MM.1S (cell line): ENCODE measurements around the gene DOCK10.

Experiments
- DNase-seq: peaks from one replicate; pipeline ENCODE4 v3.0.0-alpha.2; 2015
- H2AFZ ChIP-seq: fragments of 300-600 bp; sonication (generic); 2 replicates; pipeline ENCODE4 v1.6.0; 2016; ENCODE audit warnings: antibody characterized with exemption, low read length
- H3F3A ChIP-seq: fragments of 300-600 bp; sonication (generic); 2 replicates; pipeline ENCODE4 v1.6.1; 2016; ENCODE audit warnings: mild to moderate bottlenecking, antibody characterized with exemption, low read length, moderate library complexity, mixed read lengths; ENCODE audit not compliant: insufficient read depth
- H3K27ac ChIP-seq: fragments of 300-600 bp; sonication (generic); 2 replicates; pipeline ENCODE4 v1.5.1; 2016; ENCODE audit warnings: mild to moderate bottlenecking, low read length
- H3K27me3 ChIP-seq: fragments of 300-600 bp; sonication (generic); replicated peaks from 2 replicates; pipeline ENCODE4 v1.6.0; 2016; ENCODE audit warnings: low read length; ENCODE audit not compliant: insufficient read depth
- H3K36me3 ChIP-seq: fragments of 300-600 bp; sonication (generic); replicated peaks from 2 replicates; pipeline ENCODE4 v1.6.1; 2016; ENCODE audit warnings: mild to moderate bottlenecking, low read length, mixed read lengths; ENCODE audit not compliant: insufficient read depth
- H3K4me1 ChIP-seq: fragments of 300-600 bp; sonication (generic); 2 replicates; pipeline ENCODE4 v1.6.1; 2016; ENCODE audit warnings: low read length, mixed read lengths
- H3K4me2 ChIP-seq: fragments of 300-600 bp; sonication (generic); 2 replicates; pipeline ENCODE4 v1.6.0; 2016; ENCODE audit warnings: low read depth, low read length
- H3K4me3 ChIP-seq: fragments of 300-600 bp; sonication (generic); 2 replicates; pipeline ENCODE4 v1.5.1; 2016; ENCODE audit warnings: low read length, mixed read lengths
- H3K79me2 ChIP-seq: fragments of 300-600 bp; sonication (generic); 2 replicates; pipeline ENCODE4 v1.6.1; 2016; ENCODE audit warnings: mixed run types, low read length, mixed read lengths
- H3K9ac ChIP-seq: fragments of 300-600 bp; sonication (generic); 2 replicates; pipeline ENCODE4 v1.6.1; 2016; ENCODE audit warnings: low read length, mixed read lengths
- H3K9me2 ChIP-seq: fragments of 300-600 bp; sonication (generic); replicated peaks from 2 replicates; pipeline ENCODE4 v1.6.1; 2016; ENCODE audit warnings: mild to moderate bottlenecking, low read length, mixed read lengths; ENCODE audit not compliant: insufficient read depth
- H3K9me3 ChIP-seq: fragments of 300-600 bp; sonication (generic); replicated peaks from 2 replicates; pipeline ENCODE4 v1.6.1; 2016; ENCODE audit warnings: mild to moderate bottlenecking, low read length, mixed read lengths; ENCODE audit not compliant: insufficient read depth
- H4K20me1 ChIP-seq: fragments of 300-600 bp; sonication (generic); 2 replicates; pipeline ENCODE4 v1.6.1; 2016; ENCODE audit warnings: mild to moderate bottlenecking, low read length, moderate library complexity, mixed read lengths; ENCODE audit not compliant: insufficient read depth
- EZH2 ChIP-seq: fragments of 300-600 bp; sonication (generic); optimal IDR thresholded peaks from 2 replicates; pipeline ENCODE3; 2017; ENCODE audit warnings: low read depth, mild to moderate bottlenecking, antibody characterized with exemption, low read length, mixed read lengths
- EZH2phosphoT487 ChIP-seq: fragments of 300-600 bp; sonication (generic); IDR thresholded peaks from 2 replicates; pipeline ENCODE4 v1.6.1; 2018; ENCODE audit warnings: antibody characterized with exemption, low read length
- TF ChIP-seq, protein P1 (sequence below): fragments of 300-600 bp; sonication (generic); IDR thresholded peaks from 2 replicates; pipeline ENCODE4 v1.5.1; 2016; ENCODE audit warnings: antibody characterized with exemption, low read length, mixed read lengths

Gene DOCK10

DNA sequence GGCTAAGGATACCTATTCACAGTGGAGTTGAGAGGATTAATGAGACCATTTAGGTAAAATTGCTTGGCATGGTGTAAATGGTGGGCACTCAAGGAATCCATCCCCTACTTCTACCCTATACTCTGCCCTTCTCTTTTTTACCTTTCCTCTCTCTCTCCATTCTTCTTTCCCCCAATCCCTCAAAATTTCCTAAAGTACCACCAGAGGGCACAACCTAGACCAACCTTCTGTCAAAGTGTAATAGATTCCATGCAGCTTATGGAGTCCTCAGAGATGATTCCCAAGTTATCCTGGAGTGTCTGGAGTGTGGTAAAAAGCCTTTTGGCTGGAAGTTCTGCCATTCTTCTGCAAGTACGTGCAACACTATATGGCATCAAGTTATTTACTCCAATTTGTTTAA lies 293.1 kb downstream of the DOCK10 start:
- Histone ChIP-seq H3K9me3 (no peaks in the 10 kb centered on the region), H3K4me1 (no peaks in the 10 kb centered on the region), H3K27me3 (no peaks in the 10 kb centered on the region), H3K79me2 (no peaks in the 10 kb centered on the region), H3K4me2 (no peak overlapping the region), H2AFZ (no peak overlapping the region), H3K9ac (no peak overlapping the region), H3K4me3 (no peak overlapping the region), H3K36me3 (no peaks in the 10 kb centered on the region), H3K9me2 (no peaks in the 10 kb centered on the region), H4K20me1 (no peaks in the 10 kb centered on the region), H3F3A (no peaks in the 10 kb centered on the region), H3K27ac (no peak overlapping the region)
- DNase-seq = no peak
- TF ChIP-seq, protein P1, sequence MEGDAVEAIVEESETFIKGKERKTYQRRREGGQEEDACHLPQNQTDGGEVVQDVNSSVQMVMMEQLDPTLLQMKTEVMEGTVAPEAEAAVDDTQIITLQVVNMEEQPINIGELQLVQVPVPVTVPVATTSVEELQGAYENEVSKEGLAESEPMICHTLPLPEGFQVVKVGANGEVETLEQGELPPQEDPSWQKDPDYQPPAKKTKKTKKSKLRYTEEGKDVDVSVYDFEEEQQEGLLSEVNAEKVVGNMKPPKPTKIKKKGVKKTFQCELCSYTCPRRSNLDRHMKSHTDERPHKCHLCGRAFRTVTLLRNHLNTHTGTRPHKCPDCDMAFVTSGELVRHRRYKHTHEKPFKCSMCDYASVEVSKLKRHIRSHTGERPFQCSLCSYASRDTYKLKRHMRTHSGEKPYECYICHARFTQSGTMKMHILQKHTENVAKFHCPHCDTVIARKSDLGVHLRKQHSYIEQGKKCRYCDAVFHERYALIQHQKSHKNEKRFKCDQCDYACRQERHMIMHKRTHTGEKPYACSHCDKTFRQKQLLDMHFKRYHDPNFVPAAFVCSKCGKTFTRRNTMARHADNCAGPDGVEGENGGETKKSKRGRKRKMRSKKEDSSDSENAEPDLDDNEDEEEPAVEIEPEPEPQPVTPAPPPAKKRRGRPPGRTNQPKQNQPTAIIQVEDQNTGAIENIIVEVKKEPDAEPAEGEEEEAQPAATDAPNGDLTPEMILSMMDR = no peak
- TF ChIP-seq EZH2phosphoT487 = no peak
- TF ChIP-seq EZH2 = no peak

DNA sequence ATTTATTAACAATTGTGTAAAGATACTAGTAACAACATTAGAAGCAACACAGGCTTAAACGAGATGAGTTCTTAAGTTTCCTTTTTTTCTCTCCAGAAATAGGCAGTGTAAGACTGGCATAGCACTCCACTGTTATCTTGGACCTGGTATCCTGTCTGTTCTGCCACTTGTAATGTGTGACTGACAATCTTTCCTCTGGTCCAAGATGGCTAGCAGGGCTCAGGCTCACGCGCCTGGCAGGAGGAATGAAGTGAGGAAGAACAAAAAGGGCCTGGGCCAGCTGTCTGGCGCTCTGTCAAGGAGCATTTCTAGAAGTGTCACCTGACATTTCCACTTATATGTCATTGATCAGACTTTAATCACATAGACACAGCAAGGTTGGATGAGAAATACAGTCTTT lies 294.5 kb downstream of the DOCK10 start:
- Histone ChIP-seq H3F3A (no peaks in the 10 kb centered on the region), H3K36me3 (no peaks in the 10 kb centered on the region), H3K9ac (no peak overlapping the region), H3K9me3 (no peaks in the 10 kb centered on the region), H3K27ac (no peak overlapping the region), H3K4me2 (no peak overlapping the region), H3K4me3 (no peak overlapping the region), H3K4me1 (no peaks in the 10 kb centered on the region), H4K20me1 (no peaks in the 10 kb centered on the region), H3K79me2 (no peaks in the 10 kb centered on the region), H3K9me2 (no peaks in the 10 kb centered on the region), H2AFZ (no peak overlapping the region), H3K27me3 (no peaks in the 10 kb centered on the region)
- DNase-seq = no peak
- no peak for TF ChIP-seq EZH2
- no peak for TF ChIP-seq EZH2phosphoT487
- TF ChIP-seq, protein P1 = no peak

DNA sequence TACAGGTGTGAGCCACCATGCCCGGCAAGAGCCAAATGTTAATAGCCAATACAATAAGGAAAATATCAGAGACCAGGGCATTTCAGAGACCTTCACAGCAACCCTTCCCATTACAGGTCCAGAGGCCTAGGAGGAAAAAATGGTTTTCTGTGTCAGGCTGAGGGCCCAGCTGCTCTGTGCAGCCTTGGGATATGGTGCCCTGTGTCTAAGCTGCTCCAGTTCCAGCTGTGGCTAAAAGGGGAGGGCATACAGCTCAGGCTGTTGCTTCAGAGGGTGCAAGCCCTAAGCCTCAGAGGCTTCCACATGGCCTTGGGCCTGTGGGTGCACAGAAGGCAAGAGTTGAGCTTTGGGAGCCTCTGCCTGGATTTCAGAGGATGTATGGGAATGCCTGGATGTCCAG lies 306.0 kb downstream of the DOCK10 start:
- Histone ChIP-seq H3F3A (no peaks in the 10 kb centered on the region), H3K27ac (no peak overlapping the region), H2AFZ (no peak overlapping the region), H3K9me2 (no peaks in the 10 kb centered on the region), H3K9ac (no peak overlapping the region), H3K4me2 (no peak overlapping the region), H3K36me3 (no peaks in the 10 kb centered on the region), H3K9me3 (no peaks in the 10 kb centered on the region), H4K20me1 (no peaks in the 10 kb centered on the region), H3K4me1 (no peaks in the 10 kb centered on the region), H3K27me3 (no peaks in the 10 kb centered on the region), H3K79me2 (no peaks in the 10 kb centered on the region), H3K4me3 (no peak overlapping the region)
- DNase-seq = no peak
- TF ChIP-seq, protein P1 = no peak
- TF ChIP-seq EZH2phosphoT487 = no peak
